GM12878 (cell line): Measurements from ENCODE around the gene GALR3. TPM values are rescaled to one million over a fixed set of nuclear protein-coding genes. Genes with fewer than 3 reads are reported as not detected.

Experiments used
- ATF7 ChIP-seq: fragments of 450-650 bp; IDR thresholded peaks from 2 replicates; pipeline ENCODE4 v1.6.1; 2016; ENCODE audit warnings: low read depth, mild to moderate bottlenecking
- EED ChIP-seq: sonication (generic); IDR thresholded peaks from 2 replicates; pipeline ENCODE4 v1.6.1; 2016; ENCODE audit warnings: antibody characterized with exemption, low read depth
- EGR1 ChIP-seq, 2 experiments: IDR thresholded peaks; 1 replicate in 1 of 2; 2 replicates in 1 of 2; pipeline ENCODE4 v1.6.1; 2011 to 2012; ENCODE audit warnings: low read depth in 2 of 2, low read length in 2 of 2, borderline replicate concordance in 1 of 2, mild to moderate bottlenecking in 1 of 2, moderate library complexity in 1 of 2
- KAT2A ChIP-seq: conservative IDR thresholded peaks from 2 replicates; pipeline ENCODE4 v1.6.1; 2011; ENCODE audit warnings: low read depth, low read length; ENCODE audit not compliant: control insufficient read depth
- NFYA ChIP-seq: IDR thresholded peaks from 2 replicates; pipeline ENCODE4 v1.6.1; 2011; ENCODE audit warnings: low read depth, mild to moderate bottlenecking, low read length, improper control_type of control experiment, borderline replicate concordance
- POLR2AphosphoS5 ChIP-seq: IDR thresholded peaks from 2 replicates; pipeline ENCODE4 v1.6.1; 2011; ENCODE audit warnings: mild to moderate bottlenecking, low read length, inconsistent platforms
- POU2F2 ChIP-seq: IDR thresholded peaks from 3 replicates; pipeline ENCODE4 v1.6.1; 2011; ENCODE audit warnings: low read depth, mild to moderate bottlenecking, low read length, borderline replicate concordance
- SIX5 ChIP-seq: IDR thresholded peaks from 2 replicates; pipeline ENCODE4 v1.6.1; 2011; ENCODE audit warnings: mild to moderate bottlenecking, low read depth, low read length, moderate library complexity; ENCODE audit not compliant: severe bottlenecking
- STAT3 ChIP-seq: IDR thresholded peaks from 2 replicates; pipeline ENCODE4 v1.6.1; 2011; ENCODE audit warnings: low read depth, low read length, improper control_type of control experiment
- WRNIP1 ChIP-seq: IDR thresholded peaks from 2 replicates; pipeline ENCODE4 v1.6.1; 2011; ENCODE audit warnings: low read depth, low read length, improper control_type of control experiment, borderline replicate concordance
- ZNF24 ChIP-seq: fragments of 450-650 bp; IDR thresholded peaks from 2 replicates; pipeline ENCODE4 v1.6.1; 2017; ENCODE audit warnings: antibody characterized with exemption, mild to moderate bottlenecking
- polyA plus RNA-seq, 11 experiments: library from polyadenylated mRNA; depleted of rRNA in 4 of 11; unstranded in 6 of 11; stranded (reverse) in 5 of 11; fragments of >200 nt; fragmentation: Nextera tagmentation in 4 of 11; fragmentation: Illumina TruSeq in 1 of 11; extraction: Ambion mirVana in 4 of 11; extraction: Trizol in 1 of 11; gene quantifications; 1 replicate in 1 of 11; 2 replicates in 10 of 11; pipeline versions ENCODE4 v1.2.1 to v1.2.3, GENCODE V29; 2011 to 2016; ENCODE audit warnings: inconsistent platforms in 2 of 11, missing spikeins in 2 of 11, low read depth in 1 of 11
- total RNA-seq, 4 experiments: library from RNA; depleted of rRNA in 3 of 4; stranded (reverse); fragments of >200 nt in 3 of 4; fragmentation: Illumina TruSeq in 1 of 4; extraction: Trizol in 1 of 4; gene quantifications; 2 replicates each; pipeline versions ENCODE4 v1.2.1 to v1.2.3, GENCODE V29; 2013 to 2021
- TF ChIP-seq, protein P1 (sequence below): IDR thresholded peaks from 2 replicates; pipeline ENCODE4 v1.6.1; 2011; ENCODE audit warnings: mild to moderate bottlenecking, low read depth, low read length, moderate library complexity; ENCODE audit not compliant: insufficient replicate concordance
- TF ChIP-seq, protein P2 (sequence below): fragments of 150-350 bp; IDR thresholded peaks from 2 replicates; pipeline ENCODE4 v1.6.1; 2016; ENCODE audit warnings: low read depth, low read length
- TF ChIP-seq, protein P3 (sequence below): fragments of 450-650 bp; IDR thresholded peaks from 2 replicates; pipeline ENCODE4 v1.6.1; 2017; ENCODE audit warnings: mild to moderate bottlenecking
- TF ChIP-seq, protein P4 (sequence below): fragments of 450-650 bp; IDR thresholded peaks from 2 replicates; pipeline ENCODE4 v1.6.1; 2017; ENCODE audit warnings: mild to moderate bottlenecking, low read depth, inconsistent platforms; ENCODE audit not compliant: poor library complexity, severe bottlenecking
- TF ChIP-seq, protein P5 (sequence below): fragments of 450-650 bp; IDR thresholded peaks from 2 replicates; pipeline ENCODE4 v1.6.1; 2017; ENCODE audit warnings: mild to moderate bottlenecking, moderate library complexity

GALR3 gene
- total and polyA plus RNA-seq, 10 of the 15 experiments (the other 5 are each of a cell fraction or from before 2014, with no cell fraction given) = not detected

DNA sequence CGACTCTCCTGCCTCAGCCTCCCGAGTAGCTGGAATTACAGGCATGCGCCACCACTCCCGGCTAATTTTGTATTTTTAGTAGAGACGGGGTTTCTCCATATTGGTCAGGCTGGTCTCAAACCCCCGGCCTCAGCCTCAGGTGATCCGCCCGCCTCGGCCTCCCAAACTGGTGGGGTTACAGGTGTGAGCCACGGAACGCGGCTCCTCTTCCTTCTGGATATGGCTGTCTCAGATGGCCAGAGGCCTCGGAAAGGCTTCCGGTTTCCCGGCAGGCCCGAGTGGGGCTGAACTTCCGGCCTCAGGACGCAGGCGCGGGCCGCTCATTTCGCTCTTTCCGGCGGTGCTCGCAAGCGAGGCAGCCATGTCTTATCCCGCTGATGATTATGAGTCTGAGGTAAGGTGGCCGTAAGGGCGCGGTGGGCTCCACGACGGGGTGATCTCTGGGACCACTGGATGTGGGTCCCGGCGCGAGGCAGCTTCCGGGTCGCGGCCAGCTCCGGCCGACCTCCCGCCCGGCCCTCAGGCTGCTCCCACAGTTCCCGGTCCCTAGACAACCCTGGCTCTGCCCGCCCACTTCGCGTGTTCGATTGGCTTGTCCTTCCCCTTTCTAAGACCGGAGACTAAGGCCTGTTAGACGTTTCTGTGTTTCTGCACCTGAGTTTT, 26.0 kb downstream of the GALR3 start, which contains the start of gene EIF3L (continued):
- TF ChIP-seq, protein P1, sequence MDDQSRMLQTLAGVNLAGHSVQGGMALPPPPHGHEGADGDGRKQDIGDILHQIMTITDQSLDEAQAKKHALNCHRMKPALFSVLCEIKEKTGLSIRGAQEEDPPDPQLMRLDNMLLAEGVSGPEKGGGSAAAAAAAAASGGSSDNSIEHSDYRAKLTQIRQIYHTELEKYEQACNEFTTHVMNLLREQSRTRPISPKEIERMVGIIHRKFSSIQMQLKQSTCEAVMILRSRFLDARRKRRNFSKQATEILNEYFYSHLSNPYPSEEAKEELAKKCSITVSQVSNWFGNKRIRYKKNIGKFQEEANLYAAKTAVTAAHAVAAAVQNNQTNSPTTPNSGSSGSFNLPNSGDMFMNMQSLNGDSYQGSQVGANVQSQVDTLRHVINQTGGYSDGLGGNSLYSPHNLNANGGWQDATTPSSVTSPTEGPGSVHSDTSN = no peak
- TF ChIP-seq, protein P2, sequence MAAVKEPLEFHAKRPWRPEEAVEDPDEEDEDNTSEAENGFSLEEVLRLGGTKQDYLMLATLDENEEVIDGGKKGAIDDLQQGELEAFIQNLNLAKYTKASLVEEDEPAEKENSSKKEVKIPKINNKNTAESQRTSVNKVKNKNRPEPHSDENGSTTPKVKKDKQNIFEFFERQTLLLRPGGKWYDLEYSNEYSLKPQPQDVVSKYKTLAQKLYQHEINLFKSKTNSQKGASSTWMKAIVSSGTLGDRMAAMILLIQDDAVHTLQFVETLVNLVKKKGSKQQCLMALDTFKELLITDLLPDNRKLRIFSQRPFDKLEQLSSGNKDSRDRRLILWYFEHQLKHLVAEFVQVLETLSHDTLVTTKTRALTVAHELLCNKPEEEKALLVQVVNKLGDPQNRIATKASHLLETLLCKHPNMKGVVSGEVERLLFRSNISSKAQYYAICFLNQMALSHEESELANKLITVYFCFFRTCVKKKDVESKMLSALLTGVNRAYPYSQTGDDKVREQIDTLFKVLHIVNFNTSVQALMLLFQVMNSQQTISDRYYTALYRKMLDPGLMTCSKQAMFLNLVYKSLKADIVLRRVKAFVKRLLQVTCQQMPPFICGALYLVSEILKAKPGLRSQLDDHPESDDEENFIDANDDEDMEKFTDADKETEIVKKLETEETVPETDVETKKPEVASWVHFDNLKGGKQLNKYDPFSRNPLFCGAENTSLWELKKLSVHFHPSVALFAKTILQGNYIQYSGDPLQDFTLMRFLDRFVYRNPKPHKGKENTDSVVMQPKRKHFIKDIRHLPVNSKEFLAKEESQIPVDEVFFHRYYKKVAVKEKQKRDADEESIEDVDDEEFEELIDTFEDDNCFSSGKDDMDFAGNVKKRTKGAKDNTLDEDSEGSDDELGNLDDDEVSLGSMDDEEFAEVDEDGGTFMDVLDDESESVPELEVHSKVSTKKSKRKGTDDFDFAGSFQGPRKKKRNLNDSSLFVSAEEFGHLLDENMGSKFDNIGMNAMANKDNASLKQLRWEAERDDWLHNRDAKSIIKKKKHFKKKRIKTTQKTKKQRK = no peak
- TF ChIP-seq KAT2A = no peak
- TF ChIP-seq ZNF24 = no peak
- TF ChIP-seq, protein P3, sequence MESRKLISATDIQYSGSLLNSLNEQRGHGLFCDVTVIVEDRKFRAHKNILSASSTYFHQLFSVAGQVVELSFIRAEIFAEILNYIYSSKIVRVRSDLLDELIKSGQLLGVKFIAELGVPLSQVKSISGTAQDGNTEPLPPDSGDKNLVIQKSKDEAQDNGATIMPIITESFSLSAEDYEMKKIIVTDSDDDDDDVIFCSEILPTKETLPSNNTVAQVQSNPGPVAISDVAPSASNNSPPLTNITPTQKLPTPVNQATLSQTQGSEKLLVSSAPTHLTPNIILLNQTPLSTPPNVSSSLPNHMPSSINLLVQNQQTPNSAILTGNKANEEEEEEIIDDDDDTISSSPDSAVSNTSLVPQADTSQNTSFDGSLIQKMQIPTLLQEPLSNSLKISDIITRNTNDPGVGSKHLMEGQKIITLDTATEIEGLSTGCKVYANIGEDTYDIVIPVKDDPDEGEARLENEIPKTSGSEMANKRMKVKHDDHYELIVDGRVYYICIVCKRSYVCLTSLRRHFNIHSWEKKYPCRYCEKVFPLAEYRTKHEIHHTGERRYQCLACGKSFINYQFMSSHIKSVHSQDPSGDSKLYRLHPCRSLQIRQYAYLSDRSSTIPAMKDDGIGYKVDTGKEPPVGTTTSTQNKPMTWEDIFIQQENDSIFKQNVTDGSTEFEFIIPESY = no peak
- no peak for TF ChIP-seq ATF7
- 0 out of 3 replicates have a peak, but pooled peaks of 1 of the 2 experiments have one; percentile 1 for TF ChIP-seq EGR1 (IDR thresholded peaks at IDR 0.05; ENCODE audit: borderline replicate concordance in 1 of 2, low read depth in 2 of 2, low read length in 2 of 2)
- peak; percentile 70 for TF ChIP-seq EED
- peak; percentile 86; the same call in 2 of the 3 replicates for TF ChIP-seq POU2F2
- no peak for TF ChIP-seq WRNIP1
- TF ChIP-seq NFYA = no peak
- no peak for TF ChIP-seq STAT3
- peak; percentile 97 for TF ChIP-seq POLR2AphosphoS5
- TF ChIP-seq, protein P4, sequence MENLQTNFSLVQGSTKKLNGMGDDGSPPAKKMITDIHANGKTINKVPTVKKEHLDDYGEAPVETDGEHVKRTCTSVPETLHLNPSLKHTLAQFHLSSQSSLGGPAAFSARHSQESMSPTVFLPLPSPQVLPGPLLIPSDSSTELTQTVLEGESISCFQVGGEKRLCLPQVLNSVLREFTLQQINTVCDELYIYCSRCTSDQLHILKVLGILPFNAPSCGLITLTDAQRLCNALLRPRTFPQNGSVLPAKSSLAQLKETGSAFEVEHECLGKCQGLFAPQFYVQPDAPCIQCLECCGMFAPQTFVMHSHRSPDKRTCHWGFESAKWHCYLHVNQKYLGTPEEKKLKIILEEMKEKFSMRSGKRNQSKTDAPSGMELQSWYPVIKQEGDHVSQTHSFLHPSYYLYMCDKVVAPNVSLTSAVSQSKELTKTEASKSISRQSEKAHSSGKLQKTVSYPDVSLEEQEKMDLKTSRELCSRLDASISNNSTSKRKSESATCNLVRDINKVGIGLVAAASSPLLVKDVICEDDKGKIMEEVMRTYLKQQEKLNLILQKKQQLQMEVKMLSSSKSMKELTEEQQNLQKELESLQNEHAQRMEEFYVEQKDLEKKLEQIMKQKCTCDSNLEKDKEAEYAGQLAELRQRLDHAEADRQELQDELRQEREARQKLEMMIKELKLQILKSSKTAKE = no peak
- peak; percentile 59 for TF ChIP-seq SIX5
- TF ChIP-seq, protein P5, sequence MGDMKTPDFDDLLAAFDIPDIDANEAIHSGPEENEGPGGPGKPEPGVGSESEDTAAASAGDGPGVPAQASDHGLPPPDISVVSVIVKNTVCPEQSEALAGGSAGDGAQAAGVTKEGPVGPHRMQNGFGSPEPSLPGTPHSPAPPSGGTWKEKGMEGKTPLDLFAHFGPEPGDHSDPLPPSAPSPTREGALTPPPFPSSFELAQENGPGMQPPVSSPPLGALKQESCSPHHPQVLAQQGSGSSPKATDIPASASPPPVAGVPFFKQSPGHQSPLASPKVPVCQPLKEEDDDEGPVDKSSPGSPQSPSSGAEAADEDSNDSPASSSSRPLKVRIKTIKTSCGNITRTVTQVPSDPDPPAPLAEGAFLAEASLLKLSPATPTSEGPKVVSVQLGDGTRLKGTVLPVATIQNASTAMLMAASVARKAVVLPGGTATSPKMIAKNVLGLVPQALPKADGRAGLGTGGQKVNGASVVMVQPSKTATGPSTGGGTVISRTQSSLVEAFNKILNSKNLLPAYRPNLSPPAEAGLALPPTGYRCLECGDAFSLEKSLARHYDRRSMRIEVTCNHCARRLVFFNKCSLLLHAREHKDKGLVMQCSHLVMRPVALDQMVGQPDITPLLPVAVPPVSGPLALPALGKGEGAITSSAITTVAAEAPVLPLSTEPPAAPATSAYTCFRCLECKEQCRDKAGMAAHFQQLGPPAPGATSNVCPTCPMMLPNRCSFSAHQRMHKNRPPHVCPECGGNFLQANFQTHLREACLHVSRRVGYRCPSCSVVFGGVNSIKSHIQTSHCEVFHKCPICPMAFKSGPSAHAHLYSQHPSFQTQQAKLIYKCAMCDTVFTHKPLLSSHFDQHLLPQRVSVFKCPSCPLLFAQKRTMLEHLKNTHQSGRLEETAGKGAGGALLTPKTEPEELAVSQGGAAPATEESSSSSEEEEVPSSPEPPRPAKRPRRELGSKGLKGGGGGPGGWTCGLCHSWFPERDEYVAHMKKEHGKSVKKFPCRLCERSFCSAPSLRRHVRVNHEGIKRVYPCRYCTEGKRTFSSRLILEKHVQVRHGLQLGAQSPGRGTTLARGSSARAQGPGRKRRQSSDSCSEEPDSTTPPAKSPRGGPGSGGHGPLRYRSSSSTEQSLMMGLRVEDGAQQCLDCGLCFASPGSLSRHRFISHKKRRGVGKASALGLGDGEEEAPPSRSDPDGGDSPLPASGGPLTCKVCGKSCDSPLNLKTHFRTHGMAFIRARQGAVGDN = peak; percentile 85
